Measurements from ENCODE around the gene CSRNP2. TPM values are rescaled to one million over a fixed set of nuclear protein-coding genes. Genes with fewer than 3 reads are reported as not detected.

Gene CSRNP2
- total and polyA plus RNA-seq, 2 of the 8 experiments (the other 6 are each of a cell fraction or from before 2014, with no cell fraction given): 13.7 to 34.0 TPM

- H2AK5ac ChIP-seq (ENCODE audit: low read depth, low read length): no peak overlapping the region
- no peak overlapping the region for H3K18ac ChIP-seq (ENCODE audit: extremely low read depth, low read length)
- H4K20me1 ChIP-seq (replicated peaks in 1 of 2; ENCODE audit: control insufficient read depth in 1 of 2, insufficient read depth in 2 of 2, low read length in 2 of 2): no peaks in the 10 kb centered on the region
- H3K4ac ChIP-seq (replicated peaks; ENCODE audit: insufficient read length, low read depth, low read length): no peak overlapping the region
- DNase-seq (ENCODE audit: low read depth in 1 of 2, low spot score in 2 of 2): no peak
- H2BK12ac ChIP-seq (ENCODE audit: low read depth, low read length): no peak overlapping the region
- H3K4me1 ChIP-seq (replicated peaks in 1 of 4; ENCODE audit: control insufficient read depth in 3 of 4, insufficient read depth in 4 of 4, low read length in 3 of 4): no peaks in the 10 kb centered on the region
- no peak overlapping the region for H4K5ac ChIP-seq (ENCODE audit: insufficient read length, low read depth, low read length)
- no peaks in the 10 kb centered on the region for H3K27me3 ChIP-seq (replicated peaks in 1 of 4; ENCODE audit: control insufficient read depth in 3 of 4, extremely low read depth in 1 of 4, insufficient read depth in 3 of 4, low read length in 3 of 4)
- H3K23ac ChIP-seq (ENCODE audit: insufficient read length): no peak overlapping the region
- no peak overlapping the region for H2AFZ ChIP-seq (ENCODE audit: low read length)
- H3K79me1 ChIP-seq (ENCODE audit: low read depth, low read length): peaks cover 4% of the 10 kb centered on the region; the same call in 1 of the 2 replicates
- H2BK120ac ChIP-seq (replicated peaks; ENCODE audit: low read depth, low read length): no peak overlapping the region
- no peaks in the 10 kb centered on the region for H3K36me3 ChIP-seq (ENCODE audit: control insufficient read depth in 2 of 4, insufficient read depth in 4 of 4, low read length in 3 of 4)
- no peaks in the 10 kb centered on the region for H3K9me3 ChIP-seq (ENCODE audit: insufficient read depth in 2 of 2, low read depth in 1 of 2, low read length in 1 of 2)
- TF ChIP-seq BACH1 (IDR thresholded peaks at IDR 0.05; ENCODE audit: low read length): no peak
- TF ChIP-seq TEAD4 (IDR thresholded peaks at IDR 0.05; ENCODE audit: low read depth, low read length): no peak
- TF ChIP-seq TAF1 (IDR thresholded peaks at IDR 0.05; ENCODE audit: low read depth, low read length): no peak
- no peak for TF ChIP-seq CHD1 (IDR thresholded peaks at IDR 0.05; ENCODE audit: low read depth, low read length)
- TF ChIP-seq BCL11A (IDR thresholded peaks at IDR 0.05; ENCODE audit: low read depth in 2 of 2, low read length in 2 of 2): no peak
- no peak for TF ChIP-seq EP300 (IDR thresholded peaks at IDR 0.05; ENCODE audit: borderline replicate concordance in 1 of 2, low read depth in 2 of 2, low read length in 2 of 2)
- TF ChIP-seq SIN3A (conservative IDR thresholded peaks at IDR 0.05 in 1 of 2, IDR thresholded peaks at IDR 0.05 in 1 of 2; ENCODE audit: low read depth in 1 of 2, low read length in 2 of 2): no peak
- no peak overlapping the region for H3K56ac ChIP-seq (replicated peaks; ENCODE audit: insufficient read length, low read depth, low read length)
- H4K91ac ChIP-seq (replicated peaks; ENCODE audit: insufficient read length, low read length): no peak overlapping the region
- H3K27ac ChIP-seq (ENCODE audit: low read depth, low read length): no peak overlapping the region
- no peak overlapping the region for H2BK20ac ChIP-seq (ENCODE audit: low read length)
- ChIA-PET POLR2A (ENCODE audit: partially characterized antibody) (interaction anchor here (0.8 to 1.4 kb wide), 3 partner anchors 8 to 30 kb away, joined by 3 read pairs; no protein-coding TSS in a partner anchor), CTCF (ENCODE audit: partially characterized antibody) (interaction anchor here (1.1 to 1.7 kb wide), 3 partner anchors 11 to 192 kb away, joined by 4 to 6 read pairs (median 5); no protein-coding TSS in a partner anchor)
- H3K23me2 ChIP-seq (ENCODE audit: low read depth, low read length): no peaks in the 10 kb centered on the region
- peaks cover 4 to 82% of the 10 kb centered on the region in 2 experiments for H3K79me2 ChIP-seq (ENCODE audit: control insufficient read depth in 1 of 2, insufficient read depth in 2 of 2, low read length in 2 of 2)
- no peak overlapping the region for H2BK15ac ChIP-seq (ENCODE audit: low read length)
- H3K4me3 ChIP-seq (ENCODE audit: extremely low read depth in 1 of 4, insufficient read depth in 2 of 4, low read depth in 3 of 4, low read length in 4 of 4): no peak overlapping the region
- H3K9ac ChIP-seq (replicated peaks in 1 of 4; ENCODE audit: extremely low read depth in 1 of 4, low read depth in 3 of 4, low read length in 3 of 4): no peak overlapping the region
- H3K14ac ChIP-seq (ENCODE audit: insufficient read length): no peak overlapping the region
- no peak for FAIRE-seq
- no peak overlapping the region for H3K4me2 ChIP-seq (ENCODE audit: insufficient read depth in 1 of 2, low read depth in 2 of 2, low read length in 2 of 2)
- H4K8ac ChIP-seq (ENCODE audit: extremely low read depth, insufficient read depth, low read length): no peak overlapping the region
- H2BK5ac ChIP-seq (ENCODE audit: low read depth, low read length): no peak overlapping the region
Observed at GRCh38 chr12:51017452-51017851, 65.9 kb downstream of the CSRNP2 start.
